ENCODE results near the gene EIF4G3. TPM values are rescaled to one million over a fixed set of nuclear protein-coding genes. Genes with fewer than 3 reads are reported as not detected.

The EIF4G3 gene
- total RNA-seq, 2 donors from 2014 or later, result 33.4 to 38.5 TPM

GRCh38 chr1:20978413-20978812 lies 198.3 kb downstream of the EIF4G3 start:
- Histone ChIP-seq H3K4me1 (no peaks in the 10 kb centered on the region), H3K4me3 (no peak overlapping the region), H3K27ac (no peak overlapping the region), H3K27me3 (no peaks in the 10 kb centered on the region), H3K9me3 (no peaks in the 10 kb centered on the region), H3K36me3 (no peaks in the 10 kb centered on the region)
- DNase-seq (ENCODE audit: low spot score), result no peak
- no peak for TF ChIP-seq CTCF (IDR thresholded peaks at IDR 0.05)

GRCh38 chr1:20975668-20976067 lies 201.0 kb downstream of the EIF4G3 start:
- H3K4me3 ChIP-seq, result no peak overlapping the region
- H3K36me3 ChIP-seq, result peaks cover 18% of the 10 kb centered on the region
- no peaks in the 10 kb centered on the region for H3K9me3 ChIP-seq
- no peaks in the 10 kb centered on the region for H3K4me1 ChIP-seq
- TF ChIP-seq CTCF (IDR thresholded peaks at IDR 0.05), result no peak
- H3K27ac ChIP-seq, result no peak overlapping the region
- DNase-seq (ENCODE audit: low spot score), result no peak
- H3K27me3 ChIP-seq, result no peaks in the 10 kb centered on the region

GRCh38 chr1:20974951-20975350 lies 201.7 kb downstream of the EIF4G3 start:
- TF ChIP-seq CTCF (IDR thresholded peaks at IDR 0.05), result no peak
- Histone ChIP-seq H3K9me3 (no peaks in the 10 kb centered on the region), H3K27me3 (no peaks in the 10 kb centered on the region), H3K4me3 (no peak overlapping the region), H3K36me3 (peaks cover 21% of the 10 kb centered on the region), H3K27ac (no peak overlapping the region), H3K4me1 (no peaks in the 10 kb centered on the region)
- DNase-seq (ENCODE audit: low spot score), result no peak

- peaks cover 22% of the 10 kb centered on the region for H3K36me3 ChIP-seq
- H3K4me1 ChIP-seq, result no peaks in the 10 kb centered on the region
- H3K27me3 ChIP-seq, result no peaks in the 10 kb centered on the region
- TF ChIP-seq CTCF (IDR thresholded peaks at IDR 0.05), result no peak
- no peak overlapping the region for H3K27ac ChIP-seq
- no peak overlapping the region for H3K4me3 ChIP-seq
- no peak for DNase-seq (ENCODE audit: low spot score)
- H3K9me3 ChIP-seq, result no peaks in the 10 kb centered on the region
Observed at GRCh38 chr1:20974069-20974468, 202.6 kb downstream of the EIF4G3 start.

- Histone ChIP-seq H3K9me3 (no peaks in the 10 kb centered on the region), H3K4me1 (no peaks in the 10 kb centered on the region), H3K36me3 (peaks cover 22% of the 10 kb centered on the region), H3K27me3 (no peaks in the 10 kb centered on the region), H3K27ac (no peak overlapping the region), H3K4me3 (no peak overlapping the region)
- no peak for TF ChIP-seq CTCF (IDR thresholded peaks at IDR 0.05)
- DNase-seq (ENCODE audit: low spot score), result no peak
Observed at GRCh38 chr1:20972855-20973254, 203.8 kb downstream of the EIF4G3 start.

Measured in right atrium auricular region (tissue), 2 donors.